Measurements from ENCODE around the gene SERPINC1.

DNA sequence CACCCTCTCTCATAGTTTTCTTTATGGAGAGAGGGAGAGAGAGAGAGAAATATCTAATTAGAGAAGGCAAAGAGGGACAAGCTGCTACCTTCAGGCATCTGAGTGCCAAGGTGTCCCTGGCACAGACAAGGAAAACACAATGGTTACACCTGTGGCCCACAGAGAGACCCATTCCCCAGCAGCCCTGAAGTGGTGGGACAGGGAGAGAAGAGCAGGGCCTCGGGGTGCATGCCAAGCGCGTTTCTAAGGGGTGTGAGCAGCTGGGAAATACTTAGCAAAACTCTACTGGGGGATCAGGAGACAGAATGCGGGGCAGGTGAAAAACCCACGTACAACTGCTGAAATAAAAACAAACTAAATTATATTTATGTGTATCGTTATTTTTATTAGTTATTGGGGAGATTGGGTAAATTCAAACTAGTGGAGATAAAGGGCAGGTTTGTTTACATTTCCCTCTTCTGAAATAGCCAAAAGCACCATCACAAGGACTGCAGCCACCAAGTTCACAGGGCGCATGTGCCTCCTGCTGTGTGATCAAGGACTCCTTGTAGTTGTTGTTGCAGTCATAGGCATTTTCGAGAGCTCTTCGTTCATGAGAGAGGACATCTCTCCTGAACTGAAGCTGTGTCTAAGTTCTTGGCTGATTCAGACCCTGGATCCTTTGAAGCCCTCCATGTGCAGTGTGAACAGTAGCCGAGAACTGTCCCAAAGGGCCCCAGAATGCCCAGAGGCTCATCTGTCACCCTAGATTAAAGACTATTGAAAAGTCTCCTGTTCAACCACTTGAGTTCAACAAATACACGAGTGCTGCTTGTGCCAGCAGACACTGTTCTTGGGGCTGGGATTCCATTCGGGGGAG lies 737 bp upstream of the SERPINC1 start:
- no peak for TF ChIP-seq GATA3 (IDR thresholded peaks at IDR 0.05; ENCODE audit: low read depth, low read length)
- TF ChIP-seq GATA2 (IDR thresholded peaks at IDR 0.05; ENCODE audit: low read depth, low read length) = no peak

Data from SH-SY5Y (cell line).